22Rv1 (cell line): ENCODE data around the gene BAG3.

Experiments used
- H3K27ac ChIP-seq: fragments of 450-650 bp; 2 replicates; pipeline ENCODE4 v1.5.1; 2017
- ZFX ChIP-seq: fragments of 450-650 bp; IDR thresholded peaks from 2 replicates; pipeline ENCODE4 v1.6.1; 2017; ENCODE audit warnings: antibody characterized with exemption, borderline replicate concordance
- TF ChIP-seq, protein P1 (sequence below): fragments of 450-650 bp; IDR thresholded peaks from 2 replicates; pipeline ENCODE4 v1.5.1; 2017; ENCODE audit warnings: mild to moderate bottlenecking

BAG3 gene

DNA sequence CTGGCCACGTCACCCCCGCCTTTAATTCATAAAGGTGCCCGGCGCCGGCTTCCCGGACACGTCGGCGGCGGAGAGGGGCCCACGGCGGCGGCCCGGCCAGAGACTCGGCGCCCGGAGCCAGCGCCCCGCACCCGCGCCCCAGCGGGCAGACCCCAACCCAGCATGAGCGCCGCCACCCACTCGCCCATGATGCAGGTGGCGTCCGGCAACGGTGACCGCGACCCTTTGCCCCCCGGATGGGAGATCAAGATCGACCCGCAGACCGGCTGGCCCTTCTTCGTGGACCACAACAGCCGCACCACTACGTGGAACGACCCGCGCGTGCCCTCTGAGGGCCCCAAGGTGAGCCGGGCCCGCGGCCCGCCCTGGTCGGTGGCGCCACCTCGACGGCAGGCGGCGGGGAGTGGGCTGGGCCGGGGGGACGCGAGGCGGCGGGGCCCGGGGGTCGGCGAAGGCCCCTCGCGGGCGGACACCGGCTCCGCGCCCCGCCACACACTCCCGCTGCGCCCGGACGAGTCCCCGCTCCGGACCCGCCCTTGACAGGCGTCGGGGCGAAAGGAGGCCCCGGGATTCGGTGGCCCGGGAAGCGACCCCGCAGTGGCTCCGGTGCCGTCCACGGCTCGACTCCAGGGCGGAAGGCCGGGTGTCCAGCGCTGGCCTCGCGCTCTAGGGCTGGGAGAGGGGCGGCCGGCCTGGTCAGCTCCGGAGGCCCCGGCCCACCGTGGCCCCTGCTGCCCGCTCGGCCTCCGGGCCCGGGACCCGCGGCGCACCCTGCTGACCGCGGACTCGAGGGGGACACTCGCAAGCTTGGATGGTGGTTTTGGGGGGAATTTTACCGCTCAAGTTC is 557 bp downstream of the BAG3 start:
- peak overlapping the region; percentile 77 for H3K27ac ChIP-seq
- TF ChIP-seq, protein P1, sequence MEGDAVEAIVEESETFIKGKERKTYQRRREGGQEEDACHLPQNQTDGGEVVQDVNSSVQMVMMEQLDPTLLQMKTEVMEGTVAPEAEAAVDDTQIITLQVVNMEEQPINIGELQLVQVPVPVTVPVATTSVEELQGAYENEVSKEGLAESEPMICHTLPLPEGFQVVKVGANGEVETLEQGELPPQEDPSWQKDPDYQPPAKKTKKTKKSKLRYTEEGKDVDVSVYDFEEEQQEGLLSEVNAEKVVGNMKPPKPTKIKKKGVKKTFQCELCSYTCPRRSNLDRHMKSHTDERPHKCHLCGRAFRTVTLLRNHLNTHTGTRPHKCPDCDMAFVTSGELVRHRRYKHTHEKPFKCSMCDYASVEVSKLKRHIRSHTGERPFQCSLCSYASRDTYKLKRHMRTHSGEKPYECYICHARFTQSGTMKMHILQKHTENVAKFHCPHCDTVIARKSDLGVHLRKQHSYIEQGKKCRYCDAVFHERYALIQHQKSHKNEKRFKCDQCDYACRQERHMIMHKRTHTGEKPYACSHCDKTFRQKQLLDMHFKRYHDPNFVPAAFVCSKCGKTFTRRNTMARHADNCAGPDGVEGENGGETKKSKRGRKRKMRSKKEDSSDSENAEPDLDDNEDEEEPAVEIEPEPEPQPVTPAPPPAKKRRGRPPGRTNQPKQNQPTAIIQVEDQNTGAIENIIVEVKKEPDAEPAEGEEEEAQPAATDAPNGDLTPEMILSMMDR = no peak
- no peak for TF ChIP-seq ZFX

DNA sequence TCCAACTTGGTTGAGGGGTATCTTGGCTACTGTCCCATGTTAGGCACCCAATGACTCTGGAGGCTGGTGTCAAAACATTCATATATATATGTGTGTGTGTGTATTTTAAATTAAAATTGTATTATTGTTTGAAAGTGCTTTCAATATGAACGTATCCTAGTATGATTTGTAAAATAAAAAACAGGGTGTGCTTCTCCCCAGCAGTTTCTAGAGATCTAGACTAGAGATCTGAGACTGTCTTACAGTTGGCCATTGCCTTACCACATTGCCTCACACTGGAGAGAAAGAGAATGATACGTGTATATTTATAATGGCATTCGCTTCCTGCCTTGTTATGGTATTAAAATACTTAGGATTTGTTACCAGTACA is 1.2 kb downstream of the BAG3 start:
- H3K27ac ChIP-seq = peak overlapping the region; percentile 77
- TF ChIP-seq, protein P1 = peak; percentile 68
- TF ChIP-seq ZFX = no peak

GRCh38 chr10:119653209-119653608 is 2.0 kb downstream of the BAG3 start:
- TF ChIP-seq, protein P1 = no peak
- no peak for TF ChIP-seq ZFX

GRCh38 chr10:119653916-119654315 is 2.7 kb downstream of the BAG3 start:
- TF ChIP-seq, protein P1 = no peak
- TF ChIP-seq ZFX = no peak
- peak overlapping the region; percentile 77 for H3K27ac ChIP-seq

More at GRCh38 chr10:119653209-119653608, 2.0 kb downstream of the BAG3 start:
- H3K27ac ChIP-seq = peak overlapping the region; percentile 77

- no peak for TF ChIP-seq ZFX
- TF ChIP-seq, protein P1 = no peak
- peak overlapping the region; percentile 77 for H3K27ac ChIP-seq
Measured at GRCh38 chr10:119654540-119654939, 3.4 kb downstream of the BAG3 start.

GRCh38 chr10:119655566-119656001 is 4.4 kb downstream of the BAG3 start:
- 0 out of 2 replicates have a peak overlapping the region, but pooled peaks have one; percentile 77 for H3K27ac ChIP-seq
- TF ChIP-seq, protein P1 = no peak
- no peak for TF ChIP-seq ZFX

- TF ChIP-seq ZFX = no peak
- TF ChIP-seq, protein P1 = no peak
- no peak overlapping the region for H3K27ac ChIP-seq
Measured at GRCh38 chr10:119656760-119657159, 5.6 kb downstream of the BAG3 start.
